ENCODE data around the gene DPP7. TPM values are rescaled to one million over a fixed set of nuclear protein-coding genes. Genes with fewer than 3 reads are reported as not detected.

DPP7 gene
- total and polyA plus RNA-seq, 2 experiments from 2014 or later = 19.7 to 26.8 TPM

GRCh38 chr9:137160716-137161557 lies 46.4 kb upstream of the DPP7 start:
- DNase-seq (ENCODE audit: low spot score) (peak; percentile 84), ATAC-seq (peak; percentile 18)
- Histone ChIP-seq H3K79me2 (replicated peaks; ENCODE audit: insufficient read depth) (no peaks in the 10 kb centered on the region), H3K27ac (ENCODE audit: low read depth) (no peak overlapping the region), H4K20me1 (replicated peaks; ENCODE audit: insufficient read depth) (no peaks in the 10 kb centered on the region), H2AFZ (no peak overlapping the region), H3K4me1 (ENCODE audit: insufficient read depth) (peaks cover 2% of the 10 kb centered on the region; the same call in 1 of the 2 replicates), H3K4me2 (peak overlapping the region; percentile 51; the same call in 1 of the 2 replicates), H3K9me2 (ENCODE audit: insufficient read depth) (no peaks in the 10 kb centered on the region), H3K36me3 (ENCODE audit: insufficient read depth) (no peaks in the 10 kb centered on the region), H3K4me3 (peak overlapping the region; percentile 40; the same call in 1 of the 2 replicates), H3K27me3 (ENCODE audit: insufficient read depth) (peaks cover 83% of the 10 kb centered on the region), H3F3A (replicated peaks; ENCODE audit: low read depth) (peaks cover 4% of the 10 kb centered on the region; the same call in 1 of the 2 replicates)
- no peaks in the 10 kb centered on the region for H3K36me3 Mint-ChIP-seq (ENCODE audit: low read depth)
- no peak overlapping the region for H3K27ac Mint-ChIP-seq
- H3K4me1 Mint-ChIP-seq = no peaks in the 10 kb centered on the region; the same call in 2 of the 3 replicates
- no peak overlapping the region for H3K4me3 Mint-ChIP-seq
- TF ChIP-seq ETS1 (IDR thresholded peaks at IDR 0.05) (no peak), POLR2AphosphoS5 (IDR thresholded peaks at IDR 0.05; ENCODE audit: low read depth) (no peak), JUNB (IDR thresholded peaks at IDR 0.05; ENCODE audit: unreplicated experiment) (no peak), CREB1 (CRISPR knock-in tag; IDR thresholded peaks at IDR 0.05; ENCODE audit: low read depth) (no peak), STAT1 (IDR thresholded peaks at IDR 0.05; ENCODE audit: unreplicated experiment) (no peak), CTCF (conservative IDR thresholded peaks at IDR 0.05; ENCODE audit: low read depth in 2 of 2) (no peak), ZNF114 (CRISPR knock-in tag; IDR thresholded peaks at IDR 0.05) (no peak), REST (IDR thresholded peaks at IDR 0.05; ENCODE audit: unreplicated experiment) (no peak), EZH2phosphoT487 (IDR thresholded peaks at IDR 0.05; ENCODE audit: unreplicated experiment) (no peak), ZNF462 (CRISPR knock-in tag; IDR thresholded peaks at IDR 0.05) (no peak), NANOG (IDR thresholded peaks at IDR 0.05; ENCODE audit: borderline replicate concordance) (no peak), EZH2 (IDR thresholded peaks at IDR 0.05; ENCODE audit: low read depth, unreplicated experiment) (no peak), ZNF331 (CRISPR knock-in tag; IDR thresholded peaks at IDR 0.05; ENCODE audit: low read depth) (no peak)
- no peaks in the 10 kb centered on the region for H3K9me3 Mint-ChIP-seq
- peaks cover 88% of the 10 kb centered on the region for H3K27me3 Mint-ChIP-seq (ENCODE audit: insufficient read depth, low read depth, poor library complexity)
